Fibroblast of the conjunctiva (primary cell): ENCODE measurements around the gene GTSE1.

ENCODE experiments used
- DNase-seq: peaks from one replicate; pipeline ENCODE4 v3.0.0-alpha.2; 2010; ENCODE audit warnings: low read depth

GTSE1 gene

GRCh38 chr22:46273432-46274148, 23.1 kb upstream of the GTSE1 start:
- no peak for DNase-seq

GRCh38 chr22:46274381-46274780, 22.3 kb upstream of the GTSE1 start:
- no peak for DNase-seq

- DNase-seq: no peak
Observed at GRCh38 chr22:46275455-46276122, 21.1 kb upstream of the GTSE1 start.

- no peak for DNase-seq
Observed at GRCh38 chr22:46276563-46276962, 20.1 kb upstream of the GTSE1 start.

GRCh38 chr22:46278656-46279645, 17.7 kb upstream of the GTSE1 start:
- DNase-seq: no peak

GRCh38 chr22:46280063-46280817, 16.4 kb upstream of the GTSE1 start:
- no peak for DNase-seq

- DNase-seq: no peak
Observed at GRCh38 chr22:46280999-46281623, 15.6 kb upstream of the GTSE1 start.

- DNase-seq: no peak
Observed at GRCh38 chr22:46281866-46282678, 14.6 kb upstream of the GTSE1 start.

- no peak for DNase-seq
Observed at GRCh38 chr22:46286006-46286405, 10.7 kb upstream of the GTSE1 start.

GRCh38 chr22:46286941-46287872, 9.5 kb upstream of the GTSE1 start:
- DNase-seq: no peak

GRCh38 chr22:46287873-46288751, 8.6 kb upstream of the GTSE1 start:
- DNase-seq: no peak

- DNase-seq: no peak
Observed at GRCh38 chr22:46288846-46289243, 7.8 kb upstream of the GTSE1 start.

- no peak for DNase-seq
Observed at GRCh38 chr22:46289244-46289891, 7.3 kb upstream of the GTSE1 start.

GRCh38 chr22:46290121-46290842, 6.4 kb upstream of the GTSE1 start:
- no peak for DNase-seq

GRCh38 chr22:46290843-46291785, 5.6 kb upstream of the GTSE1 start:
- DNase-seq: no peak

- no peak for DNase-seq
Observed at GRCh38 chr22:46292173-46292572, 4.5 kb upstream of the GTSE1 start.
